ENCODE results near the gene PDE4D. TPM values are rescaled to one million over a fixed set of nuclear protein-coding genes. Genes with fewer than 3 reads are reported as not detected.
"Not testable (repeated sequence)": the region's sequence is repeated elsewhere in the genome, so short reads cannot be mapped to it uniquely, and the experiment has no call there.

PDE4D gene
- total RNA-seq, 1 donor from 2014 or later = 46.9 TPM

GRCh38 chr5:59081693-59082092 lies 811.8 kb downstream of the PDE4D start:
- no peak for DNase-seq (ENCODE audit: low spot score)

- peak; percentile 23 for DNase-seq (ENCODE audit: low spot score)
Observed at GRCh38 chr5:59079622-59080620, 813.6 kb downstream of the PDE4D start.

GRCh38 chr5:59071755-59072549 lies 821.6 kb downstream of the PDE4D start:
- no peak for DNase-seq (ENCODE audit: low spot score)

- peak; percentile 41 for DNase-seq (ENCODE audit: low spot score)
Observed at GRCh38 chr5:59069438-59070079, 824.0 kb downstream of the PDE4D start.

GRCh38 chr5:59067956-59068656 lies 825.4 kb downstream of the PDE4D start:
- no peak for DNase-seq (ENCODE audit: low spot score)

- DNase-seq (ENCODE audit: low spot score) = no peak
Observed at GRCh38 chr5:59066367-59067163, 827.0 kb downstream of the PDE4D start.

- DNase-seq (ENCODE audit: low spot score) = no peak
Observed at GRCh38 chr5:59065554-59065953, 828.0 kb downstream of the PDE4D start.

GRCh38 chr5:59064293-59064692 lies 829.2 kb downstream of the PDE4D start:
- no peak for DNase-seq (ENCODE audit: low spot score)

GRCh38 chr5:59062986-59063683 lies 830.4 kb downstream of the PDE4D start:
- DNase-seq (ENCODE audit: low spot score) = no peak

GRCh38 chr5:59061377-59061776 lies 832.1 kb downstream of the PDE4D start:
- no peak for DNase-seq (ENCODE audit: low spot score)

GRCh38 chr5:59058969-59059687 lies 834.4 kb downstream of the PDE4D start:
- DNase-seq (ENCODE audit: low spot score) = no peak

- DNase-seq (ENCODE audit: low spot score) = no peak
Observed at GRCh38 chr5:59058237-59058636, 835.3 kb downstream of the PDE4D start.

GRCh38 chr5:59056599-59056998 lies 836.9 kb downstream of the PDE4D start:
- DNase-seq (ENCODE audit: low spot score) = not testable (repeated sequence)

GRCh38 chr5:59055745-59056448 lies 837.6 kb downstream of the PDE4D start:
- no peak for DNase-seq (ENCODE audit: low spot score)

GRCh38 chr5:59054963-59055528 lies 838.5 kb downstream of the PDE4D start:
- DNase-seq (ENCODE audit: low spot score) = no peak

GRCh38 chr5:59051951-59052350 lies 841.6 kb downstream of the PDE4D start:
- DNase-seq (ENCODE audit: low spot score) = no peak

- DNase-seq (ENCODE audit: low spot score) = no peak
Observed at GRCh38 chr5:59049095-59049494, 844.4 kb downstream of the PDE4D start.
